Central memory CD4-positive, alpha-beta T cell (primary cell): ENCODE data around the gene ADAMTS17.

Experiments used
- DNase-seq: peaks from one replicate; pipeline ENCODE4 v3.0.0; 2022

The ADAMTS17 gene

DNA sequence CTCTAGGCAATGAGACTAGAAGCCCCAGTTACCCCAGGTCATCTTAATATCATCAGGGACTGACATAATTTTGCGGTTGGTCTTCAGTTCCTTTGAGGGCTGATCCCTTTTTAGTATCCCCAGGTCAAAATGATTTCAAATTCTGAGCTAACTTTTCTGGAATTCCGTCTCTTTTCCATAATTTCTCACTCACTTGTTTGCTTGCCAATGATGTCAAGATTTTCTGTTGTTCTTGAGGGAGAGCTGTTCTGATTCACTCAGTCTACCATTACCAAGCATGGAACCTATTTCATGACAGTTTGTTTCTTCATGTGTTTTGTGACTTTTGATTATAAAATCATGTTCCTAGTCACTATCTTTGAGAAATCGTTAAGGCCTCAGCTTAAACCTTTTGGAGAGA is 418.1 kb downstream of the ADAMTS17 start:
- no peak for DNase-seq
